ENCODE measurements around the gene CEP250. TPM values are rescaled to one million over a fixed set of nuclear protein-coding genes. Genes with fewer than 3 reads are reported as not detected.

The CEP250 gene
- total RNA-seq, 1 experiment from 2014 or later: 52.5 TPM

DNA sequence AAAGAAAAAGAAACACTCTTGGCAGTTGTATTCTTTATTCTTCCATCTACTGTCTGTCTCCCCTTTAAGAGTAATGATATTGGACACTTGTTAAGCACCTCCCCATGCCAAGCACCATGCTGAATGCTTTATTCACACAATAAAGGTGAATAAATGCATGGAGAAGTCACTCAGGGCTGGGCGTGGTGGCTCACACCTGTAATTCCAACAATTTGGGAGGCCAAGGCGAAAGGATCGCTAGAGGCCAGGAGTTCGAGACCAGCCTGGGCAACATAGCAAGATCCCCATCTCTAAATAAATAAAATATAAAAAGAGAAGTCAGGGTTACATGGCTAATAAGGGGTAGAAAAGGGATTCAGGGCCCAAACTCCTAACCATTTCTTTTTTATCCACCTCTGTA is 32.1 kb downstream of the CEP250 start:
- H3K36me3 ChIP-seq (ENCODE audit: low read depth, low read length): peaks cover 39% of the 10 kb centered on the region
- intact Hi-C loops (cut with micrococcal nuclease): no loop called here
- POLR2A ChIA-PET (ENCODE audit: unreplicated experiment): no interaction called here
- no peak for ATAC-seq
- H4K20me1 ChIP-seq (ENCODE audit: low read length): no peaks in the 10 kb centered on the region
- TF ChIP-seq EZH2 (IDR thresholded peaks at IDR 0.05; ENCODE audit: low read length, unreplicated experiment) (no peak), EZH2phosphoT487 (IDR thresholded peaks at IDR 0.05; ENCODE audit: borderline replicate concordance, low read length) (no peak)
- TF ChIP-seq, protein P1, sequence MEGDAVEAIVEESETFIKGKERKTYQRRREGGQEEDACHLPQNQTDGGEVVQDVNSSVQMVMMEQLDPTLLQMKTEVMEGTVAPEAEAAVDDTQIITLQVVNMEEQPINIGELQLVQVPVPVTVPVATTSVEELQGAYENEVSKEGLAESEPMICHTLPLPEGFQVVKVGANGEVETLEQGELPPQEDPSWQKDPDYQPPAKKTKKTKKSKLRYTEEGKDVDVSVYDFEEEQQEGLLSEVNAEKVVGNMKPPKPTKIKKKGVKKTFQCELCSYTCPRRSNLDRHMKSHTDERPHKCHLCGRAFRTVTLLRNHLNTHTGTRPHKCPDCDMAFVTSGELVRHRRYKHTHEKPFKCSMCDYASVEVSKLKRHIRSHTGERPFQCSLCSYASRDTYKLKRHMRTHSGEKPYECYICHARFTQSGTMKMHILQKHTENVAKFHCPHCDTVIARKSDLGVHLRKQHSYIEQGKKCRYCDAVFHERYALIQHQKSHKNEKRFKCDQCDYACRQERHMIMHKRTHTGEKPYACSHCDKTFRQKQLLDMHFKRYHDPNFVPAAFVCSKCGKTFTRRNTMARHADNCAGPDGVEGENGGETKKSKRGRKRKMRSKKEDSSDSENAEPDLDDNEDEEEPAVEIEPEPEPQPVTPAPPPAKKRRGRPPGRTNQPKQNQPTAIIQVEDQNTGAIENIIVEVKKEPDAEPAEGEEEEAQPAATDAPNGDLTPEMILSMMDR (conservative IDR thresholded peaks at IDR 0.05; ENCODE audit: low read depth, low read length): no peak
- no peaks in the 10 kb centered on the region for H3K4me1 ChIP-seq (ENCODE audit: insufficient read depth, low read length)
- no peaks in the 10 kb centered on the region for H3K9me3 ChIP-seq (ENCODE audit: low read length)
- no peaks in the 10 kb centered on the region for H3F3A ChIP-seq (ENCODE audit: low read length, unreplicated experiment)
- DNase-seq: no peak
- H3K9ac ChIP-seq (ENCODE audit: low read length): no peak overlapping the region
- H3K9me2 ChIP-seq (replicated peaks; ENCODE audit: low read length): no peaks in the 10 kb centered on the region
- no peak overlapping the region for H3K4me2 ChIP-seq (ENCODE audit: low read length)
- CTCF ChIA-PET: no interaction called here
- H3K79me2 ChIP-seq (ENCODE audit: low read length): no peaks in the 10 kb centered on the region
- no peaks in the 10 kb centered on the region for H3K27me3 ChIP-seq (ENCODE audit: low read length)
- no peak overlapping the region for H3K27ac ChIP-seq (ENCODE audit: low read length)
- no peak overlapping the region for H3K4me3 ChIP-seq (ENCODE audit: low read length)
- BruUV-seq (replicated peaks): no TSS peak
- H2AFZ ChIP-seq (ENCODE audit: low read length): no peak overlapping the region

- Histone ChIP-seq H3K4me2 (ENCODE audit: low read length) (no peak overlapping the region), H2AFZ (ENCODE audit: low read length) (no peak overlapping the region), H3K4me3 (ENCODE audit: low read length) (no peak overlapping the region), H3F3A (ENCODE audit: low read length, unreplicated experiment) (no peaks in the 10 kb centered on the region), H3K9ac (ENCODE audit: low read length) (no peak overlapping the region), H4K20me1 (ENCODE audit: low read length) (no peaks in the 10 kb centered on the region), H3K36me3 (ENCODE audit: low read depth, low read length) (peaks cover 42% of the 10 kb centered on the region), H3K9me2 (replicated peaks; ENCODE audit: low read length) (no peaks in the 10 kb centered on the region), H3K27me3 (ENCODE audit: low read length) (no peaks in the 10 kb centered on the region), H3K27ac (ENCODE audit: low read length) (no peak overlapping the region), H3K4me1 (ENCODE audit: insufficient read depth, low read length) (no peaks in the 10 kb centered on the region), H3K79me2 (ENCODE audit: low read length) (no peaks in the 10 kb centered on the region), H3K9me3 (ENCODE audit: low read length) (no peaks in the 10 kb centered on the region)
- ATAC-seq: no peak
- CTCF ChIA-PET: no interaction called here
- BruUV-seq (replicated peaks): no TSS peak
- intact Hi-C loops (cut with micrococcal nuclease): no loop called here
- POLR2A ChIA-PET (ENCODE audit: unreplicated experiment): no interaction called here
- TF ChIP-seq, protein P1 (conservative IDR thresholded peaks at IDR 0.05; ENCODE audit: low read depth, low read length): no peak
- no peak for TF ChIP-seq EZH2phosphoT487 (IDR thresholded peaks at IDR 0.05; ENCODE audit: borderline replicate concordance, low read length)
- TF ChIP-seq EZH2 (IDR thresholded peaks at IDR 0.05; ENCODE audit: low read length, unreplicated experiment): no peak
- DNase-seq: no peak
These were observed 34.3 kb downstream of the CEP250 start for GRCh38 chr20:35489717-35490116.

DNA sequence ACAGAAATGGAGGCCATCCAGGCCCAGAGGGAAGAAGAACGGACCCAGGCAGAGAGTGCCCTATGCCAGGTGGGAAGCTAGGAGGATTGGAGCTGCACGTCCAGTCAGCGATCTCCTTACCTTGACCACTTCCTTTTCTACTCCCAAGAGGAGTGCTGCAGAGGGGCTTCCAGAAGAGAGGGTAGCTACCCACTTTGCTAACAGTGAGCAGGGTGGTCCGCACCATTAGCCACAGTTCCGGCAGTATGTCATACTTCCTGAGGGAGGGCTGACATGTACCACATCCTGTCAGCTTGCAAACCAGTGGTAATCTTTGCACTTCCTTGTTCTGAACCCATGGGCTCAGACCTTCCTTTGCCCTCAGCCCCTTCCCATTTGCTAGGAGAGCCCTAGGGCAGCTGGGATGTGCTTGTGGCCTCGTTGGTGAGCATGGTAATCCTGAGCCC is 35.4 kb downstream of the CEP250 start:
- intact Hi-C loops (cut with micrococcal nuclease): no loop called here
- POLR2A ChIA-PET (ENCODE audit: unreplicated experiment): no interaction called here

More for the DNA sequence above, 35.4 kb downstream of the CEP250 start:
- Histone ChIP-seq H3K4me1 (ENCODE audit: insufficient read depth, low read length) (no peaks in the 10 kb centered on the region), H3K27me3 (ENCODE audit: low read length) (no peaks in the 10 kb centered on the region), H2AFZ (ENCODE audit: low read length) (no peak overlapping the region), H3K79me2 (ENCODE audit: low read length) (no peaks in the 10 kb centered on the region), H3F3A (ENCODE audit: low read length, unreplicated experiment) (no peaks in the 10 kb centered on the region), H3K4me3 (ENCODE audit: low read length) (no peak overlapping the region), H3K9ac (ENCODE audit: low read length) (no peak overlapping the region), H3K27ac (ENCODE audit: low read length) (no peak overlapping the region), H4K20me1 (ENCODE audit: low read length) (no peaks in the 10 kb centered on the region), H3K4me2 (ENCODE audit: low read length) (no peak overlapping the region), H3K9me3 (ENCODE audit: low read length) (no peaks in the 10 kb centered on the region), H3K36me3 (ENCODE audit: low read depth, low read length) (peaks cover 49% of the 10 kb centered on the region), H3K9me2 (replicated peaks; ENCODE audit: low read length) (no peaks in the 10 kb centered on the region)
- DNase-seq (no peak), ATAC-seq (no peak)
- TF ChIP-seq EZH2 (IDR thresholded peaks at IDR 0.05; ENCODE audit: low read length, unreplicated experiment) (no peak), EZH2phosphoT487 (IDR thresholded peaks at IDR 0.05; ENCODE audit: borderline replicate concordance, low read length) (no peak)
- TF ChIP-seq, protein P1 (conservative IDR thresholded peaks at IDR 0.05; ENCODE audit: low read depth, low read length): no peak
- no TSS peak for BruUV-seq (replicated peaks)
- CTCF ChIA-PET: no interaction called here
